CD14-positive monocyte (primary cell): Measurements from ENCODE around the gene FCN2. TPM values are rescaled to one million over a fixed set of nuclear protein-coding genes. Genes with fewer than 3 reads are reported as not detected.

Source experiments
- DNase-seq, 3 donors: peaks; one replicate each; pipeline ENCODE4 v3.0.0-alpha.2; 2011 to 2022
- H2AFZ ChIP-seq: 2 replicates; pipeline ENCODE4 v1.6.0; 2012; ENCODE audit warnings: mild to moderate bottlenecking, low read depth, low read length, inconsistent platforms; ENCODE audit not compliant: insufficient read depth, poor library complexity, severe bottlenecking
- H3K27ac ChIP-seq, 2 donors: 1 replicate in 1 of 2; 2 replicates in 1 of 2; pipeline ENCODE4 v1.5.1; 2012 to 2013; ENCODE audit warnings: low read length in 2 of 2, control low read depth in 1 of 2, inconsistent platforms in 1 of 2, low read depth in 1 of 2, mild to moderate bottlenecking in 1 of 2
- H3K27me3 ChIP-seq, 2 donors: one replicate each; pipeline versions ENCODE4 v1.6.0 to v1.6.1; 2011 to 2013; ENCODE audit warnings: low read length in 2 of 2; ENCODE audit not compliant: control insufficient read depth in 2 of 2, insufficient read depth in 2 of 2
- H3K36me3 ChIP-seq, 2 donors: replicated peaks in 1 of 2; 1 replicate in 1 of 2; 2 replicates in 1 of 2; pipeline versions ENCODE4 v1.5.1 to v1.6.1; 2012 to 2013; ENCODE audit warnings: low read length in 2 of 2, control low read depth in 1 of 2, inconsistent platforms in 1 of 2, mild to moderate bottlenecking in 1 of 2; ENCODE audit not compliant: insufficient read depth in 2 of 2, control insufficient read depth in 1 of 2
- H3K4me1 ChIP-seq, 2 donors: 1 replicate in 1 of 2; 2 replicates in 1 of 2; pipeline versions ENCODE4 v1.5.1 to v1.6.1; 2012 to 2013; ENCODE audit warnings: low read length in 2 of 2, control low read depth in 1 of 2, inconsistent platforms in 1 of 2, mild to moderate bottlenecking in 1 of 2, moderate library complexity in 1 of 2; ENCODE audit not compliant: insufficient read depth in 2 of 2, control insufficient read depth in 1 of 2
- H3K4me2 ChIP-seq: replicated peaks from 2 replicates; pipeline ENCODE3; 2012; ENCODE audit warnings: low read length, moderate library complexity, mild to moderate bottlenecking; ENCODE audit not compliant: poor library complexity, severe bottlenecking; ENCODE audit errors: extremely low read depth
- H3K4me3 ChIP-seq, 3 experiments: fragments of 200-600 bp in 1 of 3; sonication (generic) in 1 of 3; replicated peaks in 1 of 3; 1 replicate in 2 of 3; 2 replicates in 1 of 3; pipeline ENCODE4 v1.5.1; 2011 to 2013; ENCODE audit warnings: low read length in 3 of 3, mild to moderate bottlenecking in 3 of 3, control low read depth in 2 of 3, low read depth in 2 of 3, inconsistent platforms in 1 of 3, moderate library complexity in 1 of 3
- H3K79me2 ChIP-seq: 2 replicates; pipeline ENCODE4 v1.6.0; 2012; ENCODE audit warnings: mild to moderate bottlenecking, control low read depth, inconsistent platforms, low read length, moderate library complexity; ENCODE audit not compliant: insufficient read depth
- H3K9ac ChIP-seq: 2 replicates; pipeline ENCODE4 v1.6.0; 2017; ENCODE audit warnings: low read length, mild to moderate bottlenecking; ENCODE audit not compliant: insufficient read depth, poor library complexity, severe bottlenecking
- H3K9me3 ChIP-seq, 2 donors: replicated peaks in 1 of 2; 1 replicate in 1 of 2; 2 replicates in 1 of 2; pipeline versions ENCODE4 v1.5.1 to v1.6.1; 2012 to 2013; ENCODE audit warnings: low read length in 2 of 2, control low read depth in 1 of 2; ENCODE audit not compliant: control insufficient read depth in 1 of 2, insufficient read depth in 1 of 2
- H4K20me1 ChIP-seq: 2 replicates; pipeline ENCODE4 v1.6.0; 2012; ENCODE audit warnings: mild to moderate bottlenecking, low read length, control low read depth, moderate library complexity; ENCODE audit not compliant: insufficient read depth
- H3K27ac Mint-ChIP-seq, 7 donors: one replicate each; pipeline ENCODE4 v1.8.0; 2020; ENCODE audit warnings: mild to moderate bottlenecking in 7 of 7, mixed read lengths in 7 of 7, moderate library complexity in 6 of 7, inconsistent platforms in 2 of 7
- H3K27me3 Mint-ChIP-seq, 3 donors: one replicate each; pipeline ENCODE4 v1.8.0; 2021 to 2022; ENCODE audit warnings: low read depth in 3 of 3, mild to moderate bottlenecking in 3 of 3, mixed read lengths in 3 of 3, moderate library complexity in 3 of 3, inconsistent platforms in 1 of 3
- H3K36me3 Mint-ChIP-seq, 2 donors: one replicate each; pipeline ENCODE4 v1.8.0; 2020; ENCODE audit warnings: mixed read lengths in 2 of 2, inconsistent platforms in 1 of 2, mild to moderate bottlenecking in 1 of 2
- H3K4me1 Mint-ChIP-seq: one replicate; pipeline ENCODE4 v1.8.0; 2020; ENCODE audit warnings: mild to moderate bottlenecking, mixed read lengths
- H3K4me3 Mint-ChIP-seq, 2 donors: one replicate each; pipeline ENCODE4 v1.8.0; 2020; ENCODE audit warnings: mild to moderate bottlenecking in 2 of 2, mixed read lengths in 2 of 2, moderate library complexity in 1 of 2
- H3K9me3 Mint-ChIP-seq, 7 donors: one replicate each; pipeline ENCODE4 v1.8.0; 2020 to 2022; ENCODE audit warnings: mixed read lengths in 7 of 7, mild to moderate bottlenecking in 6 of 7, moderate library complexity in 6 of 7, inconsistent platforms in 2 of 7
- CTCF ChIP-seq: fragments of 200-600 bp; IDR thresholded peaks from one replicate; pipeline ENCODE4 v1.8.0; 2022; ENCODE audit warnings: antibody characterized with exemption, mild to moderate bottlenecking
- WGBS: methylation state at CpG from one replicate; pipeline ENCODE4 v1.1.5; 2013; ENCODE audit warnings: missing lambda C conversion rate; ENCODE audit not compliant: insufficient coverage; 5-methylcytosine and 5-hydroxymethylcytosine counted together
- intact Hi-C, 2 donors: fragments of 100-400 bp; cut with micrococcal nuclease; formaldehyde crosslinking; loops; one replicate each; pipeline versions ENCODE4 v1.15.0 to v1.15.1; 2023
- polyA plus RNA-seq, 3 donors: library from polyadenylated mRNA; depleted of rRNA in 1 of 3; unstranded in 2 of 3; stranded (reverse) in 1 of 3; fragments of 300-500 nt in 2 of 3; fragments of >200 nt in 1 of 3; fragmentation: Illumina TruSeq in 2 of 3; gene quantifications; 1 replicate in 2 of 3; 2 replicates in 1 of 3; pipeline ENCODE4 v1.2.3, GENCODE V29; 2012 to 2021

Gene FCN2
- polyA plus RNA-seq, 3 donors = not detected

- intact Hi-C loops = no loop called here
- H3K4me2 ChIP-seq = no peak overlapping the region
- H3K9ac ChIP-seq = no peak overlapping the region
These were observed 9.6 kb upstream of the FCN2 start for GRCh38 chr9:134870746-134871662.

More at GRCh38 chr9:134870746-134871662, 9.6 kb upstream of the FCN2 start:
- no peaks in the 10 kb centered on the region for H3K36me3 Mint-ChIP-seq
- Histone ChIP-seq H3K27me3 (no peaks in the 10 kb centered on the region), H3K36me3 (no peaks in the 10 kb centered on the region), H2AFZ (no peak overlapping the region), H3K79me2 (no peaks in the 10 kb centered on the region), H4K20me1 (no peaks in the 10 kb centered on the region), H3K27ac (no peak overlapping the region), H3K4me1 (peaks cover 5 to 11% of the 10 kb centered on the region in 2 donors), H3K9me3 (peaks cover 7 to 20% of the 10 kb centered on the region in 2 donors), H3K4me3 (no peak overlapping the region)
- 90% methylated on average over 15 of the region's 30 CpGs for WGBS
- peaks cover 8% of the 10 kb centered on the region for H3K4me1 Mint-ChIP-seq
- peak overlapping the region in 1 of 2 donors; percentile 37 for H3K4me3 Mint-ChIP-seq
- peak overlapping the region in 1 of 7 donors; percentile 33 for H3K27ac Mint-ChIP-seq
- peaks cover 11 to 18% (median 14%) of the 10 kb centered on the region in 3 donors for H3K27me3 Mint-ChIP-seq
- no peak for DNase-seq
- H3K9me3 Mint-ChIP-seq = peaks cover 8 to 30% (median 18%) of the 10 kb centered on the region in 7 donors
- no peak for TF ChIP-seq CTCF
